H9 (cell line): ENCODE data around the gene TSPAN9. TPM values are rescaled to one million over a fixed set of nuclear protein-coding genes. Genes with fewer than 3 reads are reported as not detected.
A peak's percentile ranks its signal among the peaks of the same experiment; 100 is the strongest.

Experiments
- DNase-seq: peaks from one replicate; pipeline ENCODE4 v3.0.0-alpha.2; 2017
- H2AFZ ChIP-seq: one replicate; pipeline ENCODE4 v1.6.1; 2013; ENCODE audit warnings: mild to moderate bottlenecking, low read length, control low read depth, moderate library complexity
- H2AK5ac ChIP-seq: 2 replicates; pipeline ENCODE4 v1.6.1; 2013; ENCODE audit warnings: low read length, control low read depth, mixed read lengths; ENCODE audit not compliant: insufficient read length
- H2BK120ac ChIP-seq: one replicate; pipeline ENCODE4 v1.6.1; 2013; ENCODE audit warnings: low read depth, mild to moderate bottlenecking, low read length, control low read depth, inconsistent platforms; ENCODE audit not compliant: poor library complexity, severe bottlenecking
- H2BK12ac ChIP-seq: 2 replicates; pipeline ENCODE4 v1.6.1; 2013; ENCODE audit warnings: low read length, control low read depth, mixed read lengths, low read depth; ENCODE audit not compliant: insufficient read length
- H2BK15ac ChIP-seq: 2 replicates; pipeline ENCODE4 v1.6.1; 2013; ENCODE audit warnings: low read depth, low read length, control low read depth
- H2BK20ac ChIP-seq: one replicate; pipeline ENCODE4 v1.6.1; 2013; ENCODE audit warnings: low read depth, mild to moderate bottlenecking, low read length, control low read depth, inconsistent platforms; ENCODE audit not compliant: poor library complexity, severe bottlenecking
- H2BK5ac ChIP-seq: 2 replicates; pipeline ENCODE4 v1.6.1; 2013; ENCODE audit warnings: low read length, control low read depth, mixed read lengths; ENCODE audit not compliant: insufficient read length
- H3K14ac ChIP-seq: 2 replicates; pipeline ENCODE4 v1.6.1; 2013; ENCODE audit warnings: low read length, control low read depth; ENCODE audit not compliant: insufficient read depth
- H3K18ac ChIP-seq: 2 replicates; pipeline ENCODE4 v1.6.1; 2013; ENCODE audit warnings: low read depth, mild to moderate bottlenecking, mixed read lengths, low read length, control low read depth; ENCODE audit not compliant: insufficient read length
- H3K23ac ChIP-seq: 2 replicates; pipeline ENCODE4 v1.6.1; 2013; ENCODE audit warnings: low read length, control low read depth, mixed read lengths, low read depth; ENCODE audit not compliant: insufficient read length
- H3K23me2 ChIP-seq: 2 replicates; pipeline ENCODE4 v1.6.1; 2013; ENCODE audit warnings: low read depth, mild to moderate bottlenecking, mixed read lengths, low read length, control low read depth; ENCODE audit not compliant: insufficient read length, poor library complexity, severe bottlenecking
- H3K27ac ChIP-seq: 2 replicates; pipeline ENCODE4 v1.5.1; 2013; ENCODE audit warnings: low read length, control low read depth, mixed read lengths, low read depth; ENCODE audit not compliant: insufficient read length
- H3K27me3 ChIP-seq: 2 replicates; pipeline ENCODE4 v1.6.1; 2013; ENCODE audit warnings: low read length, control low read depth, inconsistent platforms; ENCODE audit not compliant: insufficient read depth
- H3K4ac ChIP-seq: 2 replicates; pipeline ENCODE4 v1.6.1; 2013; ENCODE audit warnings: low read depth, mild to moderate bottlenecking, control low read depth, inconsistent platforms, low read length, moderate library complexity
- H3K4me1 ChIP-seq: 2 replicates; pipeline ENCODE4 v1.6.1; 2013; ENCODE audit warnings: low read length, control low read depth, inconsistent platforms; ENCODE audit not compliant: insufficient read depth
- H3K4me2 ChIP-seq: 2 replicates; pipeline ENCODE4 v1.6.1; 2013; ENCODE audit warnings: low read length, control low read depth, mixed read lengths; ENCODE audit not compliant: insufficient read length, insufficient read depth
- H3K56ac ChIP-seq: 2 replicates; pipeline ENCODE4 v1.6.1; 2013; ENCODE audit warnings: low read depth, mild to moderate bottlenecking, mixed read lengths, low read length, control low read depth; ENCODE audit not compliant: insufficient read length
- H3K79me1 ChIP-seq: 2 replicates; pipeline ENCODE4 v1.6.1; 2013; ENCODE audit warnings: low read depth, mild to moderate bottlenecking, moderate library complexity, low read length, control low read depth, inconsistent platforms; ENCODE audit not compliant: insufficient read depth, poor library complexity, severe bottlenecking
- H3K79me2 ChIP-seq: 2 replicates; pipeline ENCODE4 v1.6.1; 2013; ENCODE audit warnings: low read length, control low read depth, inconsistent platforms; ENCODE audit not compliant: insufficient read depth
- H3K9ac ChIP-seq: 2 replicates; pipeline ENCODE4 v1.6.1; 2013; ENCODE audit warnings: low read length, control low read depth, mixed read lengths; ENCODE audit not compliant: insufficient read length; ENCODE audit errors: extremely low read depth
- H3K9me3 ChIP-seq: one replicate; pipeline ENCODE4 v1.6.1; 2013; ENCODE audit warnings: low read depth, low read length, inconsistent platforms; ENCODE audit not compliant: control insufficient read depth
- H3T11ph ChIP-seq: one replicate; pipeline ENCODE4 v1.6.1; 2013; ENCODE audit warnings: mild to moderate bottlenecking, low read length, control low read depth, inconsistent platforms
- H4K20me1 ChIP-seq: one replicate; pipeline ENCODE4 v1.6.1; 2013; ENCODE audit not compliant: control insufficient read depth, insufficient read length, insufficient read depth
- H4K5ac ChIP-seq: 2 replicates; pipeline ENCODE4 v1.6.1; 2013; ENCODE audit warnings: low read depth, mild to moderate bottlenecking, mixed read lengths, low read length, control low read depth; ENCODE audit not compliant: insufficient read length
- H4K8ac ChIP-seq: replicated peaks from 2 replicates; pipeline ENCODE4 v1.6.1; 2013; ENCODE audit warnings: low read length, control low read depth, mixed read lengths, low read depth; ENCODE audit not compliant: insufficient read length
- H4K91ac ChIP-seq: 2 replicates; pipeline ENCODE4 v1.6.1; 2013; ENCODE audit warnings: low read depth, mild to moderate bottlenecking, moderate library complexity, mixed read lengths, low read length, control low read depth; ENCODE audit not compliant: insufficient read length
- H3K27ac Mint-ChIP-seq, 3 experiments: 2 replicates in 2 of 3; 3 replicates in 1 of 3; pipeline ENCODE4 v1.8.0; 2020 to 2021; ENCODE audit warnings: mixed read lengths in 3 of 3, mild to moderate bottlenecking in 1 of 3, moderate library complexity in 1 of 3
- H3K27me3 Mint-ChIP-seq: 2 replicates; pipeline ENCODE4 v1.8.0; 2021; ENCODE audit warnings: low read depth, mild to moderate bottlenecking, moderate library complexity, mixed read lengths
- H3K36me3 Mint-ChIP-seq, 3 experiments: 2 replicates in 2 of 3; 3 replicates in 1 of 3; pipeline ENCODE4 v1.8.0; 2020 to 2021; ENCODE audit warnings: low read depth in 3 of 3, mixed read lengths in 3 of 3; ENCODE audit not compliant: insufficient read depth in 1 of 3
- H3K4me1 Mint-ChIP-seq, 2 experiments: 2 replicates each; pipeline ENCODE4 v1.8.0; 2020; ENCODE audit warnings: mixed read lengths in 2 of 2
- H3K4me3 Mint-ChIP-seq, 2 experiments: 2 replicates in 1 of 2; 3 replicates in 1 of 2; pipeline ENCODE4 v1.8.0; 2020 to 2021; ENCODE audit warnings: mild to moderate bottlenecking in 2 of 2, mixed read lengths in 2 of 2, moderate library complexity in 1 of 2
- H3K9me3 Mint-ChIP-seq, 2 experiments: 2 replicates in 1 of 2; 3 replicates in 1 of 2; pipeline ENCODE4 v1.8.0; 2020; ENCODE audit warnings: mild to moderate bottlenecking in 2 of 2, mixed read lengths in 2 of 2, moderate library complexity in 1 of 2
- CTCF ChIP-seq: fragments of 200-600 bp; sonication (generic); conservative IDR thresholded peaks from 3 replicates; pipeline ENCODE4 v1.8.0; 2021; ENCODE audit warnings: antibody characterized with exemption, mild to moderate bottlenecking
- WGBS: extraction: QIAGEN DNeasy Blood & Tissue Kit; methylation state at CpG from one replicate; pipeline ENCODE4 v1.1.7; 2013; ENCODE audit warnings: missing lambda C conversion rate, low lambda C conversion rate, mixed read lengths; ENCODE audit not compliant: insufficient read length; ENCODE audit errors: extremely low coverage; 5-methylcytosine and 5-hydroxymethylcytosine counted together
- total RNA-seq: library from RNA; stranded (reverse); gene quantifications from 2 replicates; pipeline ENCODE4 v1.2.1, GENCODE V29; 2021

The TSPAN9 gene
- total RNA-seq, 1 experiment from 2014 or later, result 19.0 TPM

- TF ChIP-seq CTCF, result no peak
- no peak overlapping the region for H3K4me2 ChIP-seq
- H3K27ac Mint-ChIP-seq, result peak overlapping the region in 1 of 3 experiments; percentile 79; a peak in 1 of 7 replicates
These were observed 138.3 kb downstream of the TSPAN9 start for GRCh38 chr12:3215410-3215975.

More at GRCh38 chr12:3215410-3215975, 138.3 kb downstream of the TSPAN9 start:
- Histone ChIP-seq H3K9me3 (no peaks in the 10 kb centered on the region), H3K4ac (no peak overlapping the region), H3K27ac (no peak overlapping the region), H3T11ph (no peak overlapping the region), H3K56ac (no peak overlapping the region), H3K27me3 (no peaks in the 10 kb centered on the region), H2BK5ac (no peak overlapping the region), H2AK5ac (no peak overlapping the region), H2BK12ac (no peak overlapping the region), H4K91ac (no peak overlapping the region), H3K4me1 (no peaks in the 10 kb centered on the region), H2AFZ (no peak overlapping the region), H3K23me2 (peaks cover 2% of the 10 kb centered on the region), H3K79me1 (no peaks in the 10 kb centered on the region), H3K79me2 (no peaks in the 10 kb centered on the region), H4K5ac (no peak overlapping the region), H2BK15ac (no peak overlapping the region; the same call in 1 of the 2 replicates), H3K9ac (no peak overlapping the region), H2BK120ac (no peak overlapping the region), H3K18ac (peak overlapping the region; percentile 26), H3K23ac (no peak overlapping the region), H3K14ac (no peak overlapping the region; the same call in 1 of the 2 replicates), H4K20me1 (no peaks in the 10 kb centered on the region), H2BK20ac (no peak overlapping the region), H4K8ac (no peak overlapping the region)
- DNase-seq, result no peak
- Mint-ChIP-seq H3K36me3 (no peaks in the 10 kb centered on the region), H3K4me1 (peaks cover 34 to 35% of the 10 kb centered on the region in 2 experiments), H3K27me3 (peaks cover 3% of the 10 kb centered on the region), H3K9me3 (no peaks in the 10 kb centered on the region), H3K4me3 (no peak overlapping the region; a peak in 1 of 5 replicates)
- WGBS, result no CpG with 5 or more reads among the region's 13 CpGs
